Measurements from ENCODE around the gene HKDC1.
"Not testable (repeated sequence)": the region's sequence is repeated elsewhere in the genome, so short reads cannot be mapped to it uniquely, and the experiment has no call there.

HKDC1 gene

GRCh38 chr10:69306421-69306820 is 86.3 kb downstream of the HKDC1 start:
- H4K20me1 ChIP-seq (ENCODE audit: insufficient read depth): no peaks in the 10 kb centered on the region
- H3K4me1 ChIP-seq (ENCODE audit: low read depth, poor library complexity, severe bottlenecking): no peaks in the 10 kb centered on the region
- no peak for TF ChIP-seq CTCF (conservative IDR thresholded peaks at IDR 0.05; ENCODE audit: low read depth, low read length)
- no peaks in the 10 kb centered on the region for H3K36me3 ChIP-seq (ENCODE audit: insufficient read depth)
- no peak overlapping the region for H3K4me3 ChIP-seq (IDR thresholded peaks at IDR 0.05; ENCODE audit: insufficient read depth, low read depth, low read length)
- no peak overlapping the region for H3K27ac ChIP-seq
- H3K4me2 ChIP-seq: no peak overlapping the region
- no peaks in the 10 kb centered on the region for H3K27me3 ChIP-seq (ENCODE audit: insufficient read depth, low read depth)
- no peak overlapping the region for H3K9ac ChIP-seq
- H2AFZ ChIP-seq (ENCODE audit: low read depth): no peak overlapping the region
- no peaks in the 10 kb centered on the region for H3K79me2 ChIP-seq (ENCODE audit: insufficient read depth, low read depth)

DNA sequence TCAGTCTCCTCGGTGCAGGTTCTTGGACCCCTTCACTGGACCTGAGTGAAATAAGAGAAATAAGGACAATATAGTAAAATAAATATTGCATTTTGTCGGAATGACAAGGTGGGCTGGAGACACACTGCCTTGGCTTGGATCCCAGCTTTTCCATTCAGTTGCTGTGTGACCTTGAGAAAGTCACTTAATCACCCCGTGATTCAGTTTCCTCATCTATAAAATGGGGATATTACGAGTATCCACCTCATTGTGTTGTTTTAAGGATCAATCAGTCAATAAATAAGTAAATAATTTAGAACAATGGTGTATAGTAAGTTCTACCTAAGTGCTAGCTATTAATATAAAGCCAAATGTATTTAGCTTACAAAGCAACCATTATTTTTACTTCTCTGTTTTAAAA is 87.3 kb downstream of the HKDC1 start:
- no peak for TF ChIP-seq CTCF (conservative IDR thresholded peaks at IDR 0.05; ENCODE audit: low read depth, low read length)
- Histone ChIP-seq H3K27me3 (ENCODE audit: insufficient read depth, low read depth) (no peaks in the 10 kb centered on the region), H3K9ac (no peak overlapping the region), H3K79me2 (ENCODE audit: insufficient read depth, low read depth) (no peaks in the 10 kb centered on the region), H3K27ac (no peak overlapping the region), H3K4me3 (IDR thresholded peaks at IDR 0.05; ENCODE audit: insufficient read depth, low read depth, low read length) (no peak overlapping the region), H3K4me2 (no peak overlapping the region), H3K36me3 (ENCODE audit: insufficient read depth) (no peaks in the 10 kb centered on the region), H2AFZ (ENCODE audit: low read depth) (no peak overlapping the region), H3K4me1 (ENCODE audit: low read depth, poor library complexity, severe bottlenecking) (no peaks in the 10 kb centered on the region), H4K20me1 (ENCODE audit: insufficient read depth) (no peaks in the 10 kb centered on the region)

DNA sequence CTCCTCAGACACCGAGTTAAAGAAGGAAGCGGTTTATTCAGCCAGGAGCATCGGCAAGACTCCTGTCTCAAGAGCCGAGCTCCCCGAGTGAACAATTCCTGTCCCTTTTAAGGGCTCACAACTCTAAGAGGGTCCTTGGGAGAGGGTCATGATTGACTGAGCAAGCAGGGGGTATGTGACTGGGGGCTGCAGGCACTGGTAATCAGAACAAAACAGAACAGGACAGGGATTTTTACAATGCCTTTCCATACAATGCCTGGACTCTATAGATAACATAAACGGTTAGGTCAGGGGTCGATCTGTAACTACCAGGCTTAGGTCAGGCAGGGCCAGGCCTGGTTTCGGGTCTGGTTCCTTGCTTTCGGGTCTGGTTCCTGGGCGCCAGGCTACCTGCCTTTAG is 88.2 kb downstream of the HKDC1 start:
- H3K27me3 ChIP-seq (ENCODE audit: insufficient read depth, low read depth); H2AFZ ChIP-seq (ENCODE audit: low read depth); H3K4me3 ChIP-seq (IDR thresholded peaks at IDR 0.05; ENCODE audit: insufficient read depth, low read depth, low read length); H3K79me2 ChIP-seq (ENCODE audit: insufficient read depth, low read depth); H3K9ac ChIP-seq; H3K4me2 ChIP-seq; H4K20me1 ChIP-seq (ENCODE audit: insufficient read depth); H3K4me1 ChIP-seq (ENCODE audit: low read depth, poor library complexity, severe bottlenecking); H3K36me3 ChIP-seq (ENCODE audit: insufficient read depth); H3K27ac ChIP-seq: not testable (repeated sequence)

DNA sequence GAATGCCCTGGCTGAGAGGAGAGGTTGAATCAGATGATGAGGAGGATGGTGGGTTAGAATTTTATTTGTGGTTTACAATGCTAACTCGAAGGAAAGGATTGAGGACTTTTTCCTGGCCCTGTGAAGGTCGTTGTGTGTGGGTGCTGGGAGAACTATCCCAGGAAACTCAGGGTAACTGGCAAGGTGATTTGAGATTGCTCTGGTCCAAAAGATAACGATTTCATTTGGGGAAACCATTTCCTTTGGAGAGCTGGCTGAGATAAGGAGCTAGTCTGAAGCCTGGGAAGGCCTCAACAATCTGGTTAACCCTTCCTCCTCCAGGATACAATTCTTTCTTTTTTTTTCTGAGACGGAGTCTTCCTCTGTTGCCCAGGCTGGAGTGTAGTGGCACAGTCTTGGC is 91.2 kb downstream of the HKDC1 start:
- Histone ChIP-seq H3K4me3 (IDR thresholded peaks at IDR 0.05; ENCODE audit: insufficient read depth, low read depth, low read length) (no peak overlapping the region), H3K27ac (no peak overlapping the region)
- no peak for TF ChIP-seq CTCF (conservative IDR thresholded peaks at IDR 0.05; ENCODE audit: low read depth, low read length)

GRCh38 chr10:69312528-69312927 is 92.4 kb downstream of the HKDC1 start:
- Histone ChIP-seq H2AFZ (ENCODE audit: low read depth) (no peak overlapping the region), H3K27ac (no peak overlapping the region), H3K27me3 (ENCODE audit: insufficient read depth, low read depth) (no peaks in the 10 kb centered on the region), H3K36me3 (ENCODE audit: insufficient read depth) (no peaks in the 10 kb centered on the region), H3K4me3 (IDR thresholded peaks at IDR 0.05; ENCODE audit: insufficient read depth, low read depth, low read length) (no peak overlapping the region), H4K20me1 (ENCODE audit: insufficient read depth) (no peaks in the 10 kb centered on the region), H3K9ac (no peak overlapping the region), H3K4me1 (ENCODE audit: low read depth, poor library complexity, severe bottlenecking) (peaks cover 7% of the 10 kb centered on the region), H3K79me2 (ENCODE audit: insufficient read depth, low read depth) (no peaks in the 10 kb centered on the region), H3K4me2 (no peak overlapping the region)
- TF ChIP-seq CTCF (conservative IDR thresholded peaks at IDR 0.05; ENCODE audit: low read depth, low read length): no peak

More for the DNA sequence above, 91.2 kb downstream of the HKDC1 start:
- no peak overlapping the region for H3K9ac ChIP-seq
- H3K4me2 ChIP-seq: no peak overlapping the region
- H3K79me2 ChIP-seq (ENCODE audit: insufficient read depth, low read depth): no peaks in the 10 kb centered on the region
- H3K4me1 ChIP-seq (ENCODE audit: low read depth, poor library complexity, severe bottlenecking): no peaks in the 10 kb centered on the region
- H2AFZ ChIP-seq (ENCODE audit: low read depth): no peak overlapping the region
- no peaks in the 10 kb centered on the region for H3K36me3 ChIP-seq (ENCODE audit: insufficient read depth)
- H4K20me1 ChIP-seq (ENCODE audit: insufficient read depth): no peaks in the 10 kb centered on the region
- no peaks in the 10 kb centered on the region for H3K27me3 ChIP-seq (ENCODE audit: insufficient read depth, low read depth)
